HepG2 (cell line): ENCODE data around the gene TRIM8. TPM values are rescaled to one million over a fixed set of nuclear protein-coding genes. Genes with fewer than 3 reads are reported as not detected.

ENCODE experiments used
- ATAC-seq: fragments of 200-7000 bp; cut with Tn5 transposase; 3 replicates; pipeline ENCODE4 v1.9.1; 2020; ENCODE audit warnings: mild to moderate bottlenecking, moderate library complexity
- BruUV-seq: library from RNA; stranded (reverse); fragments of 400-500 nt; replicated peaks from 2 replicates; lab custom pipeline; 2021; lab: Mats Ljungman, UMichigan
- CTCF ChIA-PET: fragments of 300-600 bp; formaldehyde crosslinking; extraction: SDS; loops from one replicate; lab custom pipeline; 2021; ENCODE audit warnings: low total read pairs, inconsistent platforms, low intra/inter-chr PET ratio; lab: Yijun Ruan, JAX
- POLR2A ChIA-PET: fragments of 350-600 bp; sonication (Branson Sonifier 250); formaldehyde crosslinking; loops from one replicate; lab custom pipeline; 2020; ENCODE audit warnings: antibody characterized with exemption, inconsistent platforms; lab: Yijun Ruan, JAX
- DNase-seq: peaks from one replicate; pipeline ENCODE4 v3.0.0-alpha.2; 2015; ENCODE audit warnings: low spot score
- FAIRE-seq: peaks from 3 replicates; lab custom pipeline; 2011; peaks lifted over from hg19 to GRCh38; lab: Jason Lieb, UNC
- H2AFZ ChIP-seq: one replicate; pipeline ENCODE4 v1.6.1; 2011; ENCODE audit warnings: low read length, inconsistent platforms
- H3K27ac ChIP-seq: fragments of 300-600 bp; 3 replicates; pipeline ENCODE4 v1.8.0; 2011; ENCODE audit warnings: mixed run types, mild to moderate bottlenecking, mixed read lengths, low read length, inconsistent platforms; ENCODE audit not compliant: insufficient read depth; ENCODE audit errors: extremely low read length
- H3K27me3 ChIP-seq, 2 experiments: fragments of 200-600 bp in 1 of 2; 2 replicates in 1 of 2; 3 replicates in 1 of 2; pipeline versions ENCODE4 v1.6.0 to v1.8.0; 2011; ENCODE audit warnings: low read length in 2 of 2, mild to moderate bottlenecking in 2 of 2, moderate library complexity in 2 of 2, inconsistent platforms in 1 of 2; ENCODE audit not compliant: insufficient read depth in 2 of 2, control insufficient read depth in 1 of 2
- H3K36me3 ChIP-seq, 2 experiments: fragments of 200-600 bp in 1 of 2; replicated peaks in 1 of 2; 2 replicates in 1 of 2; 3 replicates in 1 of 2; pipeline versions ENCODE4 v1.5.1 to v1.8.0; 2011; ENCODE audit warnings: low read length in 2 of 2, inconsistent platforms in 1 of 2; ENCODE audit not compliant: insufficient read depth in 2 of 2, control insufficient read depth in 1 of 2
- H3K4me1 ChIP-seq: 2 replicates; pipeline ENCODE4 v1.5.1; 2012; ENCODE audit warnings: low read length, inconsistent platforms; ENCODE audit not compliant: insufficient read depth
- H3K4me2 ChIP-seq: 2 replicates; pipeline ENCODE4 v1.6.0; 2011; ENCODE audit warnings: low read depth, low read length, inconsistent platforms
- H3K4me3 ChIP-seq, 3 experiments: fragments of 200-600 bp in 1 of 3; sonication (generic), shearing (Covaris generic) in 1 of 3; replicated peaks in 1 of 3; 2 replicates each; pipeline ENCODE4 v1.5.1; 2011 to 2016; ENCODE audit warnings: low read length in 3 of 3, inconsistent platforms in 2 of 3, low read depth in 2 of 3, mild to moderate bottlenecking in 2 of 3, control low read depth in 1 of 3, mixed read lengths in 1 of 3; ENCODE audit not compliant: insufficient read depth in 1 of 3
- H3K79me2 ChIP-seq: one replicate; pipeline ENCODE4 v1.6.1; 2011; ENCODE audit warnings: low read length, inconsistent platforms; ENCODE audit not compliant: insufficient read depth
- H3K9ac ChIP-seq: 2 replicates; pipeline ENCODE4 v1.6.0; 2011; ENCODE audit warnings: mild to moderate bottlenecking, low read depth, low read length, inconsistent platforms; ENCODE audit not compliant: insufficient read depth
- H3K9me3 ChIP-seq: 2 replicates; pipeline ENCODE4 v1.5.1; 2012; ENCODE audit warnings: mild to moderate bottlenecking, low read length
- H4K20me1 ChIP-seq: 2 replicates; pipeline ENCODE4 v1.6.0; 2011; ENCODE audit warnings: inconsistent platforms, mild to moderate bottlenecking, low read length, moderate library complexity; ENCODE audit not compliant: insufficient read depth
- ATM ChIP-seq: fragments of 450-650 bp; IDR thresholded peaks from 2 replicates; pipeline ENCODE4 v1.7.1; 2017; ENCODE audit warnings: mild to moderate bottlenecking, borderline replicate concordance
- CEBPB ChIP-seq: IDR thresholded peaks from 2 replicates; pipeline ENCODE4 v1.6.1; 2011; ENCODE audit warnings: low read depth, low read length, improper control_type of control experiment, borderline replicate concordance
- CEBPG ChIP-seq: IDR thresholded peaks from 2 replicates; pipeline ENCODE4 v1.6.1; 2016
- FOSL2 ChIP-seq: sonication (generic); formaldehyde crosslinking; IDR thresholded peaks from 2 replicates; pipeline ENCODE4 v1.4.0; 2020; ENCODE audit warnings: missing genetic modification reagents
- MED1 ChIP-seq: sonication (generic); formaldehyde crosslinking; IDR thresholded peaks from 2 replicates; pipeline ENCODE4 v1.4.0; 2020; ENCODE audit warnings: missing genetic modification reagents
- RAD51 ChIP-seq: fragments of 450-650 bp; IDR thresholded peaks from 2 replicates; pipeline ENCODE4 v1.6.1; 2016; ENCODE audit warnings: borderline replicate concordance
- STAG1 ChIP-seq: sonication (generic); formaldehyde crosslinking; IDR thresholded peaks from 2 replicates; pipeline ENCODE4 v1.4.0; 2020; ENCODE audit warnings: missing genetic modification reagents
- TAF1 ChIP-seq: sonication (generic); formaldehyde crosslinking; IDR thresholded peaks from 2 replicates; pipeline ENCODE4 v1.4.0; 2020; ENCODE audit warnings: missing genetic modification reagents
- ZBTB7B ChIP-seq: sonication (generic); formaldehyde crosslinking; IDR thresholded peaks from 2 replicates; pipeline ENCODE4 v1.4.0; 2020; ENCODE audit warnings: missing genetic modification reagents
- ZMAT3 ChIP-seq: sonication (generic); formaldehyde crosslinking; conservative IDR thresholded peaks from 2 replicates; pipeline ENCODE4 v1.7.0; 2021; ENCODE audit warnings: missing genetic modification reagents
- ZNF337 ChIP-seq: sonication (generic); formaldehyde crosslinking; IDR thresholded peaks from 2 replicates; pipeline ENCODE4 v1.5.1; 2020; ENCODE audit warnings: missing genetic modification reagents, low read depth, mild to moderate bottlenecking, borderline replicate concordance
- ZNF550 ChIP-seq: sonication (generic); formaldehyde crosslinking; IDR thresholded peaks from 2 replicates; pipeline ENCODE4 v1.4.0; 2020; ENCODE audit warnings: mild to moderate bottlenecking, missing genetic modification reagents, borderline replicate concordance
- ZNF772 ChIP-seq: sonication (generic); formaldehyde crosslinking; IDR thresholded peaks from 2 replicates; pipeline ENCODE4 v1.5.0; 2020; ENCODE audit warnings: mild to moderate bottlenecking, missing genetic modification reagents
- ZNF775 ChIP-seq: sonication (generic); formaldehyde crosslinking; IDR thresholded peaks from 2 replicates; pipeline ENCODE4 v1.4.0; 2020; ENCODE audit warnings: missing genetic modification reagents, mild to moderate bottlenecking, moderate library complexity, borderline replicate concordance
- WGBS: methylation state at CpG from one replicate; pipeline ENCODE4 v1.1.6; 2017; ENCODE audit warnings: low lambda C conversion rate; 5-methylcytosine and 5-hydroxymethylcytosine counted together
- in situ Hi-C: cut with HindIII; loops from 2 replicates; pipeline ENCODE4 v1.10.0; 2017; ENCODE audit warnings: low pct_unique_long_range_greater_than_20kb; ENCODE audit not compliant: extremely low pct_ligation_motif_present
- intact Hi-C: fragments of 100-400 bp; cut with micrococcal nuclease; formaldehyde crosslinking; loops from one replicate; pipeline ENCODE4 v1.10.0; 2022; ENCODE audit not compliant: unreplicated experiment
- polyA plus RNA-seq, 8 experiments: library from polyadenylated mRNA; depleted of rRNA in 3 of 8; stranded (reverse) in 7 of 8; unstranded in 1 of 8; fragments of >200 nt; fragmentation: Illumina TruSeq in 4 of 8; extraction: Trizol in 4 of 8; gene quantifications; 2 replicates each; pipeline versions ENCODE4 v1.2.1 to v1.2.3, GENCODE V29; 2011 to 2016; ENCODE audit warnings: low read depth in 4 of 8, missing spikeins in 1 of 8, mixed read lengths in 1 of 8; ENCODE audit not compliant: insufficient read depth in 1 of 8
- total RNA-seq, 5 experiments: library from RNA; depleted of rRNA; stranded (reverse); fragments of >200 nt; fragmentation: Illumina TruSeq; extraction: Trizol; gene quantifications; 2 replicates each; pipeline ENCODE4 v1.2.3, GENCODE V29; 2016; ENCODE audit warnings: low read depth in 1 of 5
- TF ChIP-seq, protein P1 (sequence below): sonication (generic); formaldehyde crosslinking; conservative IDR thresholded peaks from 2 replicates; pipeline ENCODE4 v1.8.1; 2023; ENCODE audit warnings: missing genetic modification reagents
- TF ChIP-seq, protein P2 (sequence below): sonication (generic); formaldehyde crosslinking; IDR thresholded peaks from 2 replicates; pipeline ENCODE4 v1.4.0; 2020; ENCODE audit warnings: low read depth, mild to moderate bottlenecking, missing genetic modification reagents
- TF ChIP-seq, protein P3 (sequence below): sonication (generic); formaldehyde crosslinking; IDR thresholded peaks from 2 replicates; pipeline ENCODE4 v1.4.0; 2020; ENCODE audit warnings: missing genetic modification reagents, low read depth, mild to moderate bottlenecking, borderline replicate concordance

The TRIM8 gene
- total and polyA plus RNA-seq, 2 of the 13 experiments (the other 11 are each of a cell fraction or from before 2014, with no cell fraction given), result 38.9 to 66.5 TPM

DNA sequence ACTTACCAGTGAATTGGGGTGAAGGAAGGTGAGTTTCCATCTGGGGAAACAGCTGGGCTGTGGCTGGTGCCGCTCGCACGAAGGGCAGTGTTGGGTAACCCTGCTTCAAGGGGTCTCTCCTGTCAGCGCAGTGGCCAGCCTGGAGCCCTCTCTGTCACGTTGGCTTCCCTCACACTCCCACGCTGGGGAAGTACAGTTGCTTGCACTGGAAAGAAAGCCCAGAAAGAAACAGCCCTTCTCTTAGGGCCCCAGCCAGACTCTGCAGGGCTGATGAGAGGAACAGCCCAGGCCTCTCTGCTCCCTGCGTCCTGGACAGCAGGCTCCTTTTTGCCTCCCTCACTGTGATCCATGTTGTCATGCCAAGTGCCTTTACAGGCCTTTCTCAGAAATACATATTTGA, 40.3 kb upstream of the TRIM8 start (continued):
- TF ChIP-seq, protein P1, sequence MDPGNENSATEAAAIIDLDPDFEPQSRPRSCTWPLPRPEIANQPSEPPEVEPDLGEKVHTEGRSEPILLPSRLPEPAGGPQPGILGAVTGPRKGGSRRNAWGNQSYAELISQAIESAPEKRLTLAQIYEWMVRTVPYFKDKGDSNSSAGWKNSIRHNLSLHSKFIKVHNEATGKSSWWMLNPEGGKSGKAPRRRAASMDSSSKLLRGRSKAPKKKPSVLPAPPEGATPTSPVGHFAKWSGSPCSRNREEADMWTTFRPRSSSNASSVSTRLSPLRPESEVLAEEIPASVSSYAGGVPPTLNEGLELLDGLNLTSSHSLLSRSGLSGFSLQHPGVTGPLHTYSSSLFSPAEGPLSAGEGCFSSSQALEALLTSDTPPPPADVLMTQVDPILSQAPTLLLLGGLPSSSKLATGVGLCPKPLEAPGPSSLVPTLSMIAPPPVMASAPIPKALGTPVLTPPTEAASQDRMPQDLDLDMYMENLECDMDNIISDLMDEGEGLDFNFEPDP (CRISPR knock-in tag), result no peak
- TF ChIP-seq, protein P2, sequence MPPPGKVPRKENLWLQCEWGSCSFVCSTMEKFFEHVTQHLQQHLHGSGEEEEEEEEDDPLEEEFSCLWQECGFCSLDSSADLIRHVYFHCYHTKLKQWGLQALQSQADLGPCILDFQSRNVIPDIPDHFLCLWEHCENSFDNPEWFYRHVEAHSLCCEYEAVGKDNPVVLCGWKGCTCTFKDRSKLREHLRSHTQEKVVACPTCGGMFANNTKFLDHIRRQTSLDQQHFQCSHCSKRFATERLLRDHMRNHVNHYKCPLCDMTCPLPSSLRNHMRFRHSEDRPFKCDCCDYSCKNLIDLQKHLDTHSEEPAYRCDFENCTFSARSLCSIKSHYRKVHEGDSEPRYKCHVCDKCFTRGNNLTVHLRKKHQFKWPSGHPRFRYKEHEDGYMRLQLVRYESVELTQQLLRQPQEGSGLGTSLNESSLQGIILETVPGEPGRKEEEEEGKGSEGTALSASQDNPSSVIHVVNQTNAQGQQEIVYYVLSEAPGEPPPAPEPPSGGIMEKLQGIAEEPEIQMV (CRISPR knock-in tag), result no peak
- no peak for TF ChIP-seq ZNF775 (CRISPR knock-in tag)
- no peak for TF ChIP-seq ZBTB7B (CRISPR knock-in tag)

DNA sequence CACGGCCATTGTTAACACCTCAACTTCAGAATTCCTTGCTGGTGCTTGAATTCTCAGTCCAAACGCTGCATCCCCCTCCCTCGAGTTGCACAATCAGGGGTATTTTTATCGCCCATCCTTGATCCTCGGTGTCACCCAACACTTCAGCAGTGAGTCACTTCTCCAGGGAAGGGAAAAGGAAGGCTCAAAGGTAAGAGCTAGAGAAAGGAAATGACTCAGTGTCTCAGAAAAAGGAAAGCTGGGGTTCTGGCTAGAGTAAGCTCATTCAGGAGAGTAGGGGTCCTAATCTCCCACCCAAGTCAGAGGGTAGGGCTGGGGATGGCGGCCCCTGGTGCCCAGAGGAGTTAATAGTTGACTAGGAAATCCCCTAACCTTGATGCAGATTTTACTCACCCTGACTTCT, 39.8 kb upstream of the TRIM8 start:
- ATAC-seq (no peak), DNase-seq (no peak)
- Histone ChIP-seq H3K79me2 (no peaks in the 10 kb centered on the region), H4K20me1 (no peaks in the 10 kb centered on the region), H3K36me3 (peaks cover 0 to 13% of the 10 kb centered on the region in 2 experiments; a peak in 2 of 5 replicates), H3K9me3 (no peaks in the 10 kb centered on the region), H3K9ac (no peak overlapping the region), H3K4me1 (peaks cover 31% of the 10 kb centered on the region), H2AFZ (no peak overlapping the region), H3K27ac (no peak overlapping the region)
- CTCF ChIA-PET, result no interaction called here
- in situ Hi-C loops (no loop called here), intact Hi-C loops (no loop called here)
- POLR2A ChIA-PET, result interaction anchor here (0.7 to 1.5 kb wide), 2 partner anchors 23 to 26 kb away, joined by 3 to 4 read pairs; no protein-coding TSS in a partner anchor
- BruUV-seq, result no TSS peak
- WGBS, result 55% methylated on average over 6 of the region's 6 CpGs
- TF ChIP-seq FOSL2 (peak; percentile 74), ZMAT3 (no peak), STAG1 (CRISPR knock-in tag) (no peak), MED1 (CRISPR knock-in tag) (no peak), ZNF550 (CRISPR knock-in tag) (no peak), CEBPB (peak; percentile 64; the same call in 1 of the 2 replicates), ZNF337 (CRISPR knock-in tag) (no peak), ZNF772 (CRISPR knock-in tag) (no peak), CEBPG (CRISPR knock-in tag) (peak; percentile 55), ATM (no peak), TAF1 (CRISPR knock-in tag) (no peak), RAD51 (no peak)
- TF ChIP-seq, protein P3, sequence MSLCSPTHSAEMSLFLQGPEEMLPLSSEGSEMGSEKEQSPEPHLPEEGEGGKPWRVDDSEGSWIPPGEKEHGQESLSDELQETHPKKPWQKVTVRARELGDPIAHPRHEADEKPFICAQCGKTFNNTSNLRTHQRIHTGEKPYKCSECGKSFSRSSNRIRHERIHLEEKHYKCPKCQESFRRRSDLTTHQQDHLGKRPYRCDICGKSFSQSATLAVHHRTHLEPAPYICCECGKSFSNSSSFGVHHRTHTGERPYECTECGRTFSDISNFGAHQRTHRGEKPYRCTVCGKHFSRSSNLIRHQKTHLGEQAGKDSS (CRISPR knock-in tag), result no peak
- TF ChIP-seq, all 625 proteins: peak for 3
- no peak overlapping the region for H3K4me2 ChIP-seq
- no peak for FAIRE-seq
- no peaks in the 10 kb centered on the region for H3K27me3 ChIP-seq
- H3K4me3 ChIP-seq, result no peak overlapping the region
